GM12801 (cell line): ENCODE results near the gene CCDC195.

Experiments
- CTCF ChIP-seq: IDR thresholded peaks from one replicate; pipeline ENCODE4 v1.5.1; 2011; ENCODE audit warnings: control low read depth; ENCODE audit not compliant: insufficient read length; ENCODE audit errors: extremely low read depth

The CCDC195 gene

GRCh38 chr2:224655006-224655537 lies 61.1 kb downstream of the CCDC195 start:
- no peak for TF ChIP-seq CTCF
